ENCODE measurements around the gene CD200R1L.

Gene CD200R1L

DNA sequence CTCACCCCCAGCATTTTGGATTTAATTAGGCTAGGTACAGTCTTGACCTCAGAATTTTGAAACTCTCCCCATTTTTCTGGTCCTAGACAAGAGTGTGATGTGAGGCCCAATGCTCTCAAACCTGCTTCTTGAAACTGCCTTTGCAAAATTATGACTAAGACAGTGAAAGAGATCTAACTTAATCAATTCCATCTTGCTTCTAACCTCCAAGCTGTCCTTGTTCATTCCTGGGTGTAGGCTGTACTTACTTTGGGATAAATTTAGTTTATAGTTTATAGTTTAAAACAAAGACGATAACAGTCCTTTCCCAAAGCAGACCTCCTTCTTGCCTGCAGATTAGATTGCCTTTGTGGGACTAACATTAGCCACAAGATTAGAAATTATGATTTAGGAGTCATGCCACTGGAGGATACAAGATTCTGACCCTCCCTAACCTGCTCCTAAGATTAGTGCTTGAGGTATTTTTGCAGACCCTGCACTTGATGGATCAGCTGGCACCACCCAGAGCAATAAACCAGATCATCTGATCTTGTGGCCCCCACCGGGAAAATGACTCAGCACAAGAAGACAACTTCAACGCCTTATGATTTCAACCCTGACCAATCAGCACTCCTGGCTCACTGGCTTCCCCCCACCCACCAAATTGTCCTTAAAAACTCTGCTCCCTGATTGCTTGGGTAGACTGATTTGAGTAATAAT lies 59.6 kb downstream of the CD200R1L start:
- no peak for DNase-seq (ENCODE audit: low read depth)

GRCh38 chr3:112786002-112786590 lies 60.6 kb downstream of the CD200R1L start:
- no peak for DNase-seq (ENCODE audit: low read depth)

- DNase-seq (ENCODE audit: low read depth): no peak
Observed at GRCh38 chr3:112785321-112786001, 61.2 kb downstream of the CD200R1L start.

- no peak for DNase-seq (ENCODE audit: low read depth)
Observed at GRCh38 chr3:112782491-112782890, 64.2 kb downstream of the CD200R1L start.

DNA sequence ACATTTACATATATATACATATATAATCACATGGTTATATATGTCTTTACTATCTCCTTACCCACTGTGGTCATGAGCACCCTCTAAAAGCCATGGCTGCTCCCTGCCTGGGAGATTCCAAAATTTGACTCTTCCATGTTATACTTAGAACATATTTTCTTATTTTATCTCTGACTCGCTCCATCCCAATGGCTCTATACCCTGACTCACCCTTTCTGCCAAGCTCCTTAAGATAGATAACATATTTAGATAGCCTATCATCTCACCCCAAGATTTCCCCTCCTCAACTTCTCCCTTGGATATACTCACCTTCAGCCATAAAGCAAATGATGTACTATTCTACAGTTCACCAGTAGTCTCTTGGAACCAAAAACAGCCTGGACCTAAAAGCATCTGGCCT lies 65.1 kb downstream of the CD200R1L start:
- no peak for DNase-seq (ENCODE audit: low read depth)

GRCh38 chr3:112779558-112780480 lies 66.8 kb downstream of the CD200R1L start:
- DNase-seq (ENCODE audit: low read depth): no peak

- no peak for DNase-seq (ENCODE audit: low read depth)
Observed at GRCh38 chr3:112779011-112779410, 67.7 kb downstream of the CD200R1L start.

- DNase-seq (ENCODE audit: low read depth): peak; percentile 78
Observed at GRCh38 chr3:112778353-112778948, 68.2 kb downstream of the CD200R1L start.

DNA sequence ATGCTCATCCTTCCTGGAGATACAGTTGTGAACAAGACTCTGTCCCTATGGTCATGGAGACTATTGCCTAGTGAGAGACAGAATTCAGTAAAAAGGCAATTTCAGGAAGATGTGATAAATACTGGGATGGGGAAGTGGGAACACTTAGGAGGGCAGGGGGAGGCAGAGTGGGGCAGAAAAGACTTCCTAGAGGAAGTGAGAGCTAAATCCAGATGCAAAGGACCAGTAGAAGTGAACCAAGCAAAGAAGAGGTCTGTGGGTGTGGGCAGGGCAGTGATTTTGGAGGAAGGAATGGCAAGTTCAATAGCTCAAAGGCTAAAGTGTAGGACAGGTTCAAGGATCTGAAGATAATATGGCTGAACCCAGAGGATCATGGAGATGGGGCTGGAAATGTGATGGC lies 68.9 kb downstream of the CD200R1L start:
- no peak for DNase-seq (ENCODE audit: low read depth)

GRCh38 chr3:112776836-112777235 lies 69.8 kb downstream of the CD200R1L start:
- no peak for DNase-seq (ENCODE audit: low read depth)

DNA sequence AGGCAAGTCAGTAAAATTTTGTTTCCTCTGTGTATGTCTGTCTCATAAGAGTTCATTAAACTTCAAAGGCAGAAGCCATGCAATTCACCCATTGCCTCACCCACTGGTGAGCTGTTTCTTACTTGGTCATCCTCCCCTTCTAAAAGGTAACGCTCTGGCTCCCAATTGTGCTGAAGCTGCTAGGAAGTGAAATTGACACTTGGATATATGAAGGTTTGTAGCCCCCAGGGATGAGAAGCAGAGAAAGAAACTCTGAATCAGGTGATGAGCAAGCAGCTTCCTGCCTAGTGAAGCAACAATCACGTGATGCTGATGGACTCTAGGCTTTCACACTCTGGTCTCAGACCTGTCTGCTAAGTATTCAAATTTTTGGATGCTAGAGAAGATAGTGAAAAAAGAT lies 70.7 kb downstream of the CD200R1L start:
- peak; percentile 54 for DNase-seq (ENCODE audit: low read depth)

DNA sequence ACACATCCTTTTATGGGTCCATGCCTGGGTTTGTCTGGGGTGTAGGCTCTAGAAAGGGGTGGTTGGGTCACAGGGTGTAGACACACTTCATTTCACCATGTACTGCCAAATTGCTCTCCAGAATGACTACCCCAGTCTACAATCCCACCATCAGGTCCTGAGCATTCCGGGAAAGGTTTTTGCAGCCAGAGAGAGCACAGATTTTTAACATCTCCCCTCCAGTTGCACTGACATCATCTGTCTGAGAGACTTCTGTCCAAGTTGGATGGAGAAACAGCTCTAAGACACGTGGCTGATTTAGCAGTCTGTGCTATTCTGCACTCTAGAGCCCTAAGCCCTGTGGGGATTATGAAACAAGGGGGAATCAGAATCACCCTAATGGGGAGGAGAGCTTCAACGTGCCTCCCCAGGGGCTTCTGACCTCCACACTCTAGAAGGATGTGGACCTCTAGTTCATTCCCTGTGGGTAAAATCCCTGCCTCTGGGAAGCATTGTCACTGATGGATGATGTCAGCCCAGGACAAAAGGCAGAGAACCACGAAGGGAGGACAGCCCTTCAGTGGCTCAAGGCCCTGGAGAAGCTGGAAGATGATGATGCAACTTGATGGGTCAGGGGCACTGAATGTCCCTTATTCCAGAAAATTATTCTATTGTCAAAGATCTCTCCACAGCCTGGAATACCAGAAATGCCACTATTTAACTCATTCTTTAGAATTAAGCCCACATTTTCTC lies 71.5 kb downstream of the CD200R1L start:
- DNase-seq (ENCODE audit: low read depth): peak; percentile 71

DNA sequence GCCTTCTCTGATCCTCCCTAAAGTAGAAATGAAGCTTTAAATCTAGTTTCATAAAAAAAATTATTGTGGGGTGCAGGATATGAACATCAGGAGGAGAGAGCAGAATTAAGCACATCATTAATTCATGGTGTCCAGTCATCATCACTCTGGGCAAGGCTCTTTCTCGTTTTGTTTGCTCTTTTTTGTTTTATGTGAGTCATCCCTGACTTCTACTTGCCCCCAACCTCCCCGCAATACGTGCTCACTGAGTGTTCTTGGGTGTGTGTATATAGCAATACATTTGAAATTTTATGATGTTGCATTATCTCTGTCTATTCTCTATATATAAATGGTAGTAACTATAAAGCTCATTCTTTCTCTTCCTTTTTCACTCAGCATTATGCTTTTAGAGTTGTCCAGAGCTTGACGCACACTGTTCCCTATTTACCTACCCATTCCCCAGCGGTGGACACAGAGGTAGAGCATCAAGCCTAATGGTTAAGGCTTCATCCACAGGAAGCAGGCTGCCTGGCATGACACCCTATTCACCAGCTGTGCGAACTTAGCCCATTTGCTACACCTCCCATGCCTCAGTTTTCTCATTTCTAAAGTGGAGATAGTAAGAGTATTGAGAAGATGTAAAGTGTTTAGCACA lies 72.3 kb downstream of the CD200R1L start:
- peak; percentile 69 for DNase-seq (ENCODE audit: low read depth)

DNA sequence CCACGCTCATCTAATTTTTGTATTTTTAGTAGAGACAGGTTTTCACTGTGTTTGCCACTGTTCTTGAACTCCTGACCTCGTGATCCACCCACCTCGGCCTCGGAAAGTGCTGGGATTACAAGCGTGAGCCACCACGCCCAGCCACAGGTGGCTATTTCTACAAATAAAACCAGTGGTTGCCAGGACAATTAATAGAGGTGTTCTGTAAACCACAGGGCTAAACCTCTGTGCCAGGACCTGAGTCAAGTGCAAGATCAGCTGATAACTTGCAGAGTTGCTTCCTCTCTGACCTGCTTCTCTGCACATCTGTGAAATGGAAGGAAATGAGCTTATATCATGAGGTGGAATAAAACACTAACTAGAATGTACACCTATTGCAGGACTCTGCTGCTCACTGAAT lies 72.8 kb downstream of the CD200R1L start:
- no peak for DNase-seq (ENCODE audit: low read depth)

- DNase-seq (ENCODE audit: low read depth): no peak
Observed at GRCh38 chr3:112770951-112771350, 75.7 kb downstream of the CD200R1L start.

- DNase-seq (ENCODE audit: low read depth): peak; percentile 95
Observed at GRCh38 chr3:112770032-112770626, 76.5 kb downstream of the CD200R1L start.

GRCh38 chr3:112769286-112769978 lies 77.2 kb downstream of the CD200R1L start:
- DNase-seq (ENCODE audit: low read depth): peak; percentile 67

DNA sequence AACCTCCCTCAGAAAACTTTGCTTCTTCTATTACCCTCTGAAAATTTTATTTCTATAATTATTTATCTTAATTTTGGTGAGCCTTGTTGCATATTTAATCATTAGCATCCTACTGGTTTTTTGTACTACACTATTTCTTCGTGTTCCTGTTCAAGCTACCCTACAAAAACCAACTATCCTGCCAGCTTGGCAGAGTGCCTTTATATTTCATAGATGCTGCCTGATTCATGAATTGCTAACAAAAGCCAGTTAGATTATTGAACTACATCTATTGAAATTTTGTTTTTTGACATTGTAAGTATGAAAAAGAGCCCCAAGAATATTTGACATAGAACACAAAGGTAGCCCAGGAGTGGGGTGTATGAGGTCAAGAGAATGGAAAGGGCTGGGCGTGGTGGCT lies 78.9 kb downstream of the CD200R1L start:
- no peak for DNase-seq (ENCODE audit: low read depth)

- no peak for DNase-seq (ENCODE audit: low read depth)
Observed at GRCh38 chr3:112767177-112767576, 79.5 kb downstream of the CD200R1L start.

All from stromal cell of bone marrow (primary cell).